Measurements from ENCODE around the gene ZNF626. TPM values are rescaled to one million over a fixed set of nuclear protein-coding genes. Genes with fewer than 3 reads are reported as not detected.

Gene ZNF626
- total RNA-seq: 5.5 and 9.9 TPM in 2 replicates

DNA sequence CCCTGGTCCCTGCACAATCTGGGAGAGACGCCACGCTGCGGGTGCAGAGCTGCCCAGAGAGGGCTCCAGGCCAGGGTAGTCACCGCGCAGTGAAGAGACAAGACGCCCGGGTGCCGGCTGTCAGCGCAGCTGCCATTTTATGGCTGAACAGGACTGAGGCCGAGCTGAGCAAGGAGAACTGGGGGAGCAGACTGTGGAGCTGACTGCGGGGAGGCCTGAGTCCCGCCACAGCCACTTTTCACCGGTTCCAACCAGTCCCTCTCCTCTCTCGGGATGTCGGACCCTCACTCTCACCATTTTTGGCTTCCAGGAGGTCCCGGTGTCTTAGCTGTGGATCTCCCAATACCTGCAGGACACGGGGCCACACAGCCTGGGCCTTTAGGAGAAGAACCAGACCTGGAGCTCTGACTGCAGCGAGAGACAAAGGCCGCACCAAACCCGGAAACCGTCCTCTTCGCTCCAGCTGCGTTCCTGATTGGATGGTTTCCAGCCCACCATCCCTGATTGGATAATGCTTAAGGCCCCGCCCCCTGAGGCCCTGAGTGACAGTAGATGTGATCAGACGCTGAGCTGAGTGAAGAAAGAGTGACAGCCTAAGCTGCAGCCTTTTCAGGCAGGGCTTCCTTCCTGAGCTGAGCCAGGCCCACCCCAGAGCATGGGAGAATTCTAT is at the start of gene ZNF626:
Gene ZNF626, minus strand, starts transcription at position 422 of the 670 bp plus-strand sequence. Its CDS starts 125 bp downstream, at position 297.

Other genes starting within 250 kb of the ZNF626 start
- 3.9 and 6.3 TPM in 2 replicates for gene ZNF737, start 95.8 kb downstream of the ZNF626 start, total RNA-seq
- gene ZNF66, start 114.7 kb upstream of the ZNF626 start, total RNA-seq: 0.72 and 0.97 TPM in 2 replicates

Measured in cardiac atrium fibroblast (primary cell).